Measurements from ENCODE around the gene TRIM28. TPM values are rescaled to one million over a fixed set of nuclear protein-coding genes. Genes with fewer than 3 reads are reported as not detected.

TRIM28 gene
- total and polyA plus RNA-seq, 2 donors (not counting 3 experiments of a cell fraction or from before 2014, with no cell fraction given) = 429 to 521 TPM

GRCh38 chr19:58563034-58563573 lies 19.2 kb downstream of the TRIM28 start:
- peak overlapping the region; percentile 43 for H3K4me2 ChIP-seq (ENCODE audit: insufficient read depth, low read length)
- CTCF ChIA-PET = interaction anchor here (1.0 to 2.2 kb wide), 2 partner anchors 18 to 43 kb away, joined by 3 to 13 read pairs; partner anchors contain the start of gene ZBTB45
- BruUV-seq (replicated peaks) = no TSS peak
- FAIRE-seq (no peak), DNase-seq (ENCODE audit: low read depth, low spot score) (no peak)
- peaks cover 0 to 1% of the 10 kb centered on the region in 2 experiments for H3K36me3 ChIP-seq (ENCODE audit: control insufficient read depth in 2 of 2, extremely low read depth in 1 of 2, insufficient read depth in 2 of 2, low read length in 2 of 2)
- dilution Hi-C loops (cut with MboI; ENCODE audit: extremely low pct_ligation_motif_present, low sequenced_read_pairs) = no loop called here
- H3K9me3 ChIP-seq (replicated peaks; ENCODE audit: control insufficient read depth, insufficient read depth, low read length) = no peaks in the 10 kb centered on the region
- peaks cover 11 to 22% of the 10 kb centered on the region in 2 experiments for H3K27me3 ChIP-seq (ENCODE audit: control insufficient read depth in 2 of 2, insufficient read depth in 2 of 2, low read length in 2 of 2)
- no peak overlapping the region for H2AFZ ChIP-seq (ENCODE audit: low read depth, low read length)
- no peaks in the 10 kb centered on the region for H3K9me1 ChIP-seq (replicated peaks; ENCODE audit: control insufficient read depth, extremely low read depth, insufficient read depth, low read length)
- H3K27ac ChIP-seq (ENCODE audit: insufficient read depth, low read depth, low read length) = no peak overlapping the region
- peak overlapping the region in 1 of 3 experiments; percentile 17 for H3K4me3 ChIP-seq (replicated peaks in 1 of 3; ENCODE audit: insufficient read depth in 1 of 3, low read depth in 1 of 3, low read length in 3 of 3)
- no peak for TF ChIP-seq GATA2 (IDR thresholded peaks at IDR 0.05; ENCODE audit: insufficient read depth, insufficient read length, low read depth, low read length)
- TF ChIP-seq EZH2 (IDR thresholded peaks at IDR 0.05; ENCODE audit: borderline replicate concordance, low read depth, low read length, severe bottlenecking) = peak; percentile 60
- TF ChIP-seq MYC (IDR thresholded peaks at IDR 0.05; ENCODE audit: low read depth, low read length) = no peak
- TF ChIP-seq POLR2AphosphoS5 (IDR thresholded peaks at IDR 0.05; ENCODE audit: insufficient read depth, low read depth, low read length) = no peak
- no peak for TF ChIP-seq POLR2A (IDR thresholded peaks at IDR 0.05; ENCODE audit: low read depth, low read length)
- peaks cover 24% of the 10 kb centered on the region for H3K4me1 ChIP-seq (ENCODE audit: control insufficient read depth, extremely low read depth, insufficient read depth, low read length)
- H4K20me1 ChIP-seq (replicated peaks; ENCODE audit: control insufficient read depth, extremely low read depth, insufficient read depth, low read length) = no peaks in the 10 kb centered on the region
- no peak overlapping the region for H3K9ac ChIP-seq (replicated peaks; ENCODE audit: extremely low read depth, insufficient read depth, low read length)
- intact Hi-C loops (cut with micrococcal nuclease) = no loop called here
- POLR2A ChIA-PET = interaction anchor here (1.4 kb wide), 1 partner anchor 13 kb away, joined by 3 read pairs; no protein-coding TSS in a partner anchor
- peaks cover under 1% of the 10 kb centered on the region for H3K79me2 ChIP-seq (ENCODE audit: control insufficient read depth, insufficient read depth, low read length)

GRCh38 chr19:58563823-58564222 lies 20.0 kb downstream of the TRIM28 start:
- no peak for DNase-seq (ENCODE audit: low read depth, low spot score)
- Histone ChIP-seq H3K79me2 (ENCODE audit: control insufficient read depth, insufficient read depth, low read length) (no peaks in the 10 kb centered on the region), H3K27me3 (ENCODE audit: control insufficient read depth in 2 of 2, insufficient read depth in 2 of 2, low read length in 2 of 2) (peaks cover 11 to 22% of the 10 kb centered on the region in 2 experiments), H3K4me1 (ENCODE audit: control insufficient read depth, extremely low read depth, insufficient read depth, low read length) (peaks cover 24% of the 10 kb centered on the region), H3K27ac (ENCODE audit: insufficient read depth, low read depth, low read length) (no peak overlapping the region), H3K4me2 (ENCODE audit: insufficient read depth, low read length) (no peak overlapping the region), H2AFZ (ENCODE audit: low read depth, low read length) (no peak overlapping the region), H4K20me1 (replicated peaks; ENCODE audit: control insufficient read depth, extremely low read depth, insufficient read depth, low read length) (no peaks in the 10 kb centered on the region), H3K9me1 (replicated peaks; ENCODE audit: control insufficient read depth, extremely low read depth, insufficient read depth, low read length) (no peaks in the 10 kb centered on the region), H3K36me3 (ENCODE audit: control insufficient read depth in 2 of 2, extremely low read depth in 1 of 2, insufficient read depth in 2 of 2, low read length in 2 of 2) (peaks cover 0 to 1% of the 10 kb centered on the region in 2 experiments), H3K4me3 (replicated peaks in 1 of 3; ENCODE audit: insufficient read depth in 1 of 3, low read depth in 1 of 3, low read length in 3 of 3) (no peak overlapping the region), H3K9me3 (replicated peaks; ENCODE audit: control insufficient read depth, insufficient read depth, low read length) (no peaks in the 10 kb centered on the region), H3K9ac (replicated peaks; ENCODE audit: extremely low read depth, insufficient read depth, low read length) (no peak overlapping the region)
- CTCF ChIA-PET = interaction anchor here (1.5 kb wide), 1 partner anchor 17 kb away, joined by 3 read pairs; no protein-coding TSS in a partner anchor
- no peak for FAIRE-seq
- POLR2A ChIA-PET = no interaction called here
- dilution Hi-C loops (cut with MboI; ENCODE audit: extremely low pct_ligation_motif_present, low sequenced_read_pairs) = no loop called here
- intact Hi-C loops (cut with micrococcal nuclease) = no loop called here
- no TSS peak for BruUV-seq (replicated peaks)
- no peak for TF ChIP-seq MYC (IDR thresholded peaks at IDR 0.05; ENCODE audit: low read depth, low read length)
- no peak for TF ChIP-seq POLR2AphosphoS5 (IDR thresholded peaks at IDR 0.05; ENCODE audit: insufficient read depth, low read depth, low read length)
- no peak for TF ChIP-seq CTCF (IDR thresholded peaks at IDR 0.05; ENCODE audit: extremely low read depth in 1 of 2, insufficient read depth in 1 of 2, low read depth in 1 of 2, low read length in 2 of 2)
- TF ChIP-seq JUN (IDR thresholded peaks at IDR 0.05; ENCODE audit: borderline replicate concordance, insufficient read depth, insufficient read length, low read depth) = no peak
- TF ChIP-seq FOS (IDR thresholded peaks at IDR 0.05; ENCODE audit: borderline replicate concordance, insufficient read depth, low read length) = no peak
- no peak for TF ChIP-seq GATA2 (IDR thresholded peaks at IDR 0.05; ENCODE audit: insufficient read depth, insufficient read length, low read depth, low read length)
- no peak for TF ChIP-seq EZH2 (IDR thresholded peaks at IDR 0.05; ENCODE audit: borderline replicate concordance, low read depth, low read length, severe bottlenecking)
